HG03565 (cell line): ENCODE data around the gene PARP11.

Experiments used
- ATAC-seq: cut with Tn5 transposase; IDR thresholded peaks from one replicate; pipeline ENCODE4 v1.9.1; 2021; ENCODE audit warnings: mild to moderate bottlenecking, moderate library complexity; ENCODE audit not compliant: unreplicated experiment

PARP11 gene

GRCh38 chr12:3775385-3776035 is 97.7 kb downstream of the PARP11 start:
- ATAC-seq: no peak

DNA sequence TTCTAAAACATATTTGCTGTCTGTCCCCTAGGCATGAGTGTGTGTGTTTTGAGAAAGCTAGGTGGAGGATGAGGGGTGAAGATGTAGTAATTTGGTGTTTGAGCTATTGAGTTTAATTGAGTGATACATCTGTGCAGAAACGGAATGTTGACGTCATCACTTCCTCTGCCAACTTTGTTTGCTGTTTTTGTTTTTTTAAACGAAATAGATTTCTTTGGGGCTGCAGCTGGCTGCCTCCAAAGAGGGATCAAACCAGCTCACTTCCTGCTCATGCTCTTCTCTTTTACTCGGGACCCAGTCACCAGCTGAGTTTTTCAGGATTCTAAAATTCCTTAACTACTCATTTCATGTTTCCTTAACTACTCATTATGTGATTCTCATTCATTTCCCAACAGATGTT is 100.8 kb downstream of the PARP11 start:
- ATAC-seq: no peak

- ATAC-seq: no peak
Observed at GRCh38 chr12:3771853-3772252, 101.3 kb downstream of the PARP11 start.

DNA sequence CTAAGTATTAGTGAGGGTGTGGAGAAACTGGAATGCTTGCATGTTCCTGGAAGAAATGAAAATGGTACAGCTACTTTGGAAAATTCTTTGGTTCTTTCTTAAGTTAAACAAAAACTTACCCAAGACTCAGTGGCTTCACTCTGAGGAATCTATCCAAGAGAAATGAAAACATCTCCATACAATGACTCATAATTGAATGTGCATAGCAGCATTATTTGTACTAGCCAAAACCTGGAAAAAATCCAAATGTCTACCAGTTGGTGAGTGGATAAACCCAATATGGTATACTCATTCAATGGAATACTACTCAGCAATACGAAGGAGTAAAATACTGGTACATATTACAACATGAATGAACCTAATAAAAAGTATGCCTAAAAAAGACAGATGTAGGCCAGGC is 102.3 kb downstream of the PARP11 start:
- no peak for ATAC-seq

DNA sequence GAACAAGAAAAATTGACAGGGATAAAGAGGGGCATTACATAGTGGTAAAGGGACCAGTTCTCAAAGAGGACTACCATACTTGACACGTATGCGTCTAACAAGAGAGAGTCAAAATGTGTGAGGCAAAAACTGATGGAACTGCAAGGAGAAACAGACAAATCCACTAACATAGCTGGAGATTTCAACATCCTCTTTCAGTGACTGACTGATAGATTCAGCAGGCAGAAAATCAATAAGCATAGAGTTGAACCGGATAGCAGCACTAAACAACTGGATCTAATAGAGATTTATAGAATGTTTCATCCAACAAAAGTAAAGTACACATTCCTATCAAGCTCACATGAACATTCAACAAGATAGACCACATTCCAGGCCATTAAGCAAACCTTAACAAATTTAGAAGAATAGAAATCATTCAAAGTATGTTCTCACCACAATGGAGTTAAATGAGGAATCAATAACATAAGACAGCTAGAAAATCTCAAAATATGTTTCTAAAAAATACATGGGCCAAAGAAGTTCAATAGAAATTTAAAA is 104.2 kb downstream of the PARP11 start:
- no peak for ATAC-seq

- no peak for ATAC-seq
Observed at GRCh38 chr12:3761116-3761735, 112.0 kb downstream of the PARP11 start.

- ATAC-seq: no peak
Observed at GRCh38 chr12:3759878-3760277, 113.3 kb downstream of the PARP11 start.
